Upper lobe of left lung (tissue), 6 donors: ENCODE data around the gene RAP2A. TPM values are rescaled to one million over a fixed set of nuclear protein-coding genes. Genes with fewer than 3 reads are reported as not detected.

ENCODE experiments used
- small RNA-seq, 4 donors: library from RNA; depleted of rRNA; stranded (forward); fragments of <200 nt; gene quantifications; one replicate each; pipeline ENCODE3, GENCODE V24; 2016
- total RNA-seq, 6 donors: library from RNA; depleted of rRNA in 4 of 6; stranded (reverse); fragments of >200 nt in 4 of 6; gene quantifications; one replicate each; pipeline versions ENCODE4 v1.1.0 to v1.2.1, GENCODE V29; 2016 to 2021
- donor health status: DM: no; HTN: no; CAD: no; lungs with moderate emphysema.
- donor health status: DM: no; HTN: yes; CAD: no; lungs with severe emphysema.

Gene RAP2A
- total RNA-seq, 6 donors from 2014 or later = 17.8 to 55.4 (median 31.5) TPM

Small RNA genes lying within 50 kb of the gene (small RNA-seq; reads per million reads assigned to genes)
- gene AL442067.1 = 0 reads per million in 4 donors

Other genes starting within 250 kb of the RAP2A start
- 10 to 100 TPM; 40.9 to 78.4 (median 51.3) TPM for gene MBNL2, start 211.8 kb upstream of the RAP2A start, total RNA-seq